Activated effector memory CD4-positive, alpha-beta T cell treated with Interleukin-2 at 50 U/mL for 16 hours (primary cell): ENCODE measurements around the gene TMEM179.

Source experiments
- DNase-seq: peaks from one replicate; pipeline ENCODE4 v3.0.0-alpha.2; 2020

Gene TMEM179

DNA sequence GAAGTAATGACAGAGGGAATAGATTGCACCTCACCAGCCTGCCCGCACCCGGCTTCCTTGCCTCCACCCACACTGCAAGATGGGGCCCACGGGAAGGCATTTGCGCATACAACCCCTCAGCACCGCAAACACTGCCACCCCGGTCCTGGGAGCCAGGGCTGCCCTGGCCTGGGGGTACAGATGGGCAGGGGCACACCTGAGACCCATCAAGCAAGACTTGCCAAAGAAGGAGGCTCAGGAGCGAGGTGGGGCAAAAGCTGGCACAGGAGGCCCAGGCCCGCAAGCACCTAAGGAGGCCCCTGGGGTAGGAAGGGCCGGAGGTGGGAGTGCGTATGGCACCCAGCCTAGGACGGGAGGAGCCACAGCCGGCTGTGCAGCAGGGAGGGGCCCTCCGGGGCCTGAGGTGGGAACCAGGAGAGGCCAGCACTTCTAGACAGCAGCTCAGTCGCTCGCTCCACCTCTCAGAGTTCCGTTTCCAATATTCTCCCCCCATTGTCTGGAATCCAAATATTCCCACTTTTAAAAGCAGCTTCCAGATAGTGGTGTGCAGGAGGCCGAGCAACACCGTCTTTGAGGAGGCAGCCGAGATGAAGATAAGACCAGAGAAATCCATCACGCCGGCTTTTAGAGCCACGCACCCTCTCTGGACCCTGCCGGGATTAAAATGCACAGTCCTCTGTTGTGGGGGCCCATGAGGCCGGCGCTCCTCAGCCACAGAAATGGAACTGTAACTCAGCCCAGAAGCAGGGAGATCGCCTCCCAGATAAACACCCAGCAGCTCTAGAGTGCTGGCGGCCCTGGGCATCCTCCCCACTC, 37.2 kb downstream of the TMEM179 start:
- no peak for DNase-seq

DNA sequence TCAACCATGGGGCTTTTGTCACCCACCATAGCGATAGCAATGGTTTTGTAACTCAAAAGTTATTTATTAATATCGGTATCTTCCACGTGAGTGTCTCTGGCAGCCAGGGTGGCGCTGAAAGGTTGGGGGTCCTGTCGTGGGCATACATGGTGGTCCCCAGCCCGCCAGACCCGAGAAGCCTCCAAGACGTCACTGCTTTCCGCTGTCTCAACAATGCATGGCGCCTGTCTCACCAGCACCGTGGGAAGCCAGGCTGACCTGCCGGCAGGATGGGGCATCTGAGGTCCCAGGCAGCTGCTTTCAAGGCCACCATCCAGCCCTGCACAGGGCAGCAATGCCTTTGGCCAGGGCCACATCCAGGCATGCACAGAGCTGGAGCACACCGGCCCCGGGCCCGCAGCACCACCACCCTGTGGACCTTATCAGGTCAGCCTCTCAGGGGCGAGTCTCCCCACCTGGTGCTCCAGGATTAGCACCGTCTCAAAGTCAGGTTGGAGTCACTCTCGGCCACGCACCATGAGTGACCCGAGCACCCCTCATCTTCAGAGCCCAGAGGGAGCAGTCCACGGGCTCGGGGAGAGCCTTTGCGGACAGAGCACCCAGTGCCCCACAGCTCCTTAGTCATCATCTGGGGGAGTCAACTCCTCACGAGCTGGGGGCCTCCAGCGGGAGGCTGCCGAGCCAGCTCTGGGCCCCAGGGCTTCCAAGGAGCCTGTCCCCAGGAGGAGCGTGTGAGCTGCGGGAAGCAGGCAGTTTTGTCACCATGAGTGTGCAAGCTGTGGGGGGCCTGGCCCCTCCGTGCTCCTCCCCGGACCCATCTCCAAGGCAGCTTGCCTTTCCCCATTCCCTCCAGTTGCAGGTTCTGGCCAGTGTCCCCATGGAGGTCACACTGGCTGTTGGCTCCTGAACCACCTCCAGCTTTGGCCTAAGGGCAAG, 39.6 kb downstream of the TMEM179 start:
- DNase-seq = no peak

DNA sequence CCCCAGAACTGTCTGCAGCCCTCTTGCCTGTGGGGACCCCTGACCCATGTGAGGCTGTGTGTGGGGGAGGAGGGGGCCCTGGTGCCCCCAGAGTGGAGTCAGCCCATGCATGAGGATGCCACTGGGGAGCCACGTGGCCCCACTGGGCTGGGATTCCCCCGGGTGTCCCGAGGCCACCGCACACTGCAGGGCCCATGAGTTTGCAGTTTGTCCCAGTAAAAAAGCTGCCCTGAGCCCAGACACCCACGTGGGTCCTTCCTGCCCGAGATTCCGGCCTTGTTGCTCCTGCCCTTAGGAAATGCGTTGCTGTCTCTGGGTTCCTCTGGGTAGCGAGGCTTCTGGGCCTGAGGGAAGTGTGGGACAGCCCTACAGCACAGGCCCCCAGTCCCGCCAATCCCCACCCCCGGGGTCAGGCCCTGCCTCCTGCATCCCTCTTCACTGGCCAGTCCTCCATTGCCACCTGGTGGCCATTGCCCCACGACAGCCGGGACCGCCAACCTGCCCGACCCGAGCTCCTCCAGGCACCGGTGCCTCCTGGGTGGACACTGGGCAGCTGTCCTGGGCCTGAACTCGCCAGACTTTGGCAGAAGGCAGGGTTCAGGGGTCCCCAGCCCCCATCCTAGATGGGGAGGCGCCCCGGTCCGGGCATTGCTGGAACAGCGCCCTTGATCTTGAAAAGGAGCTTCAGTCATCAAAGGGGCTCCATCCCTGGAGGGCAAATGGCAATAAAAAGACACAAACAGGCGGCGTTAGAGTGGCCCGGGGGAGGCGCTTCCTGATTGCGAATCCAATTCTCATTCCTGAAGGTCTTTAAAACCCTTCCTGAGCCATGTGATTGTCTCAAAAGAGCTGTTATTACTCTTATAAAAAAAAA, 40.6 kb downstream of the TMEM179 start:
- peak; percentile 47 for DNase-seq

DNA sequence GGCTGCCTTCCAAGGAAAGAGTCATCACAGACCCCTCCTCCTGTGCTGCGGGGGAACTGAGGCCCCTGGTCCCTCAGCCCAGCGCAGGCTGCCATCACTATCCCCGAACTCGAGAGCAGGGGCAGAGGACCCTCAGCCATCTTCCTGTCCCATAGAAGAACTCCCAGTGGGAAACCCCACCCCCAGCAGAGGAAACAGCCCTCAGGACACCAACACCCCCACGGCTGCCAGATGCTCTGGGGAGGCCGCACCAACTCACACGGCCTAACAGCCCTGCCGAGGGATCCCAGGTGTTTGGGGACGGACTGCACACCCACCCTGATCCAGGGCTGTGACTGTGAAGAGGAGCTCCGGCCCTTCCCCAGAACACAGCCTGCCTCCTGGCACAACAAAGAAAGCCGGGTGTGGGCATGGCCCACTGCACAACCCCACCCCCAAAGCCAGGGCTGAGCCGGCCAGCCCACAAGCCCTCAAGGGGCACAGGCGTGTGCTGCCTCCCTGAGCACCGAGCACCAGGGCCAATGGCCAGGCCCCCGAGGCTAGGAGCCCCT, 41.3 kb downstream of the TMEM179 start:
- no peak for DNase-seq

DNA sequence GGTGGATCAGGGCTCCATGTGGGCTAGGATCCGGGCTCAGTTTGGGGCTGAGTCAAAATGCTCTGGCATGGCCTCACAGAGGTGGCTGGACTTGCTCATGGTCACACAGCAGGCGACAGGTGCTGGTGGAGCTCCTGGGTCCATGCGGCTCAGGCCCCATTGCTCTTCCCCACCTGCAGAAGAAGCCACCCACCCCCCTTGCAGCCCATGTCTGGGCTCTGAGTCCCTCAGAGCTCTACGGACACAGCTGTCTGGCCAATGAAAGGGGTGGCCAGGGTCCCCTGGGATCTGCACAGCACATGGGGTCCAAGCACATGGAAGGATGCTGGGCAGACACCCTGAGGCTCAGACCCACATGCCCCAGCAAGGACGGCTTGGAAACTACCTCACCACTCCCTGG, 42.0 kb downstream of the TMEM179 start:
- DNase-seq = no peak

DNA sequence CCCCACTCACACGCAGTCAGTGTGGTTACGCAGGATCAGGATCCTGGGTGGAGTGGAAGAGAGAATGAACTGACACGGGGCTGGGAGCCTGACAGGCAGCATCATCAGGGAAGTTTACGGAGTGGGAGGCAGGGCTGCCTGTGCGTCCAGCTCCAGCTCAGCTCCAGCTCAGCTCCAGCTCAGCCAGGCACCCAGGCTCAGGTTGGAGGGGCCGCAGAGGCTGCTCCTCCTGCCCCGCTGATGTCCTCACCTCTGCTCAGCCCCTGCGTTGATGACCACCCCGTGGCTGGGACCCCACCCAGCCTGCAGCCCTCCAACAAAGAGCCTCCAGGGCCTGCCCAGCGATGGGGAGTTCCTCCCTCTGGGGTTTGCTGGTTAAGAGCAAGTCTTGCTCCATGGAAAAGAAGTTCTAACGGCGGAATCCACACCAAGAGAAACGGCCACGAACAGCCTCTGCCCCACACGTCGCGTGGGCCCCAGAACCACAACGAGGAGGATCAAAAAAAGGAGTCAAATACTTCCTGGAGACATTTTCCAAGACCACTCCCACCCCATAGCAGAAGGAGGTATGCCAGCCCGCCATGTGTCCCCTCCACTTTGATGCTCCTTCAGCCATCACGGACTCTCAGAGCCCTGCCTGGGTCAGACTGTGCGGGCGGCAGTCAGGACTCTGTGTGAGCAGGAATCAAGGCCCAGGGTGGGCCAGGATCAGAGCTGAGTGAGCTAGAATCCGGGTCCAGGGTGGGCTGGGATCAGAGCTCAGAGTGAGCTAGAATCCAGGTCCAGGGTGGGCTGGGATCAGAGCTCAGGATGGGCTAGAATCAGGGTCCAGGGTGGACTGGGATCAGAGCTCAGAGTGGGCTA, 42.7 kb downstream of the TMEM179 start:
- DNase-seq = no peak

DNA sequence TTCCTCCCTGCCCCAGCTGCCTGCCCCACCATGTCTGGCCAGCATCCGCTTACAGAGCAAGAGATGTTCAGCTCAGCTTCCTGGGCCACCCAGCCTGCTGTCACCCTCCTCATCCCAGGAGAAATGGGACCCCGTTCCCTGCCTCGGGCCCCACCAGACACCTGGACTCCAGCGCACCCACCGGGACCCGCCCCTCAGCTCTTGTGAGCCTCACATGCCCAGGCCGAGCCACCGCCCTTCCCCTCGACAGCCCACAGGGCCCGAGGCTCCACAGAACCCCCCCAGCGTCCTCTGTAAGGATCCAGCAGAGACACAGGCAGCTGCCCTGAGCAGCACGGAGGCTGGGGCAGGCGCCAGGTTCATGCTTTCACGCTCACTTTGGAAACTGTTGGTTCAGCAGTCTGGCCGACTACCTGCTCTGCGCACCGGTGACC, 43.4 kb downstream of the TMEM179 start:
- DNase-seq = no peak

DNA sequence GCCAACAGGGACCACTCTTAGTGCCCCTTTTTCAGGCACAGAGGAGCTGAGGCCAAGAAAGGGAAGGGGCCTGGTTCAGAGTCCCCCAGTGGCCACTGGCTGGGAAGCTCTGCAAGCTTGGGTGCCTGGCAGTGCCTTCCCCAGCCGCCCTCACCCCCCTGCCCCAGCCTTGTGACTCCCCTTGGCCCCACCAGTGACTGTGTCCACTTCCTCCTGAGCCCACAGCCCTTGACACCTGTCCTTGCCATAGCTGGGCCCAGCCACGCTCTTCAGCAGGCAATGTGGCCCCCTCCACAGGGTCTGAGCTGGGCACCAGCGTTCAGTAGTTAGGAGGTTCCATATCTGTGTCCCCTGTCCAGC, 44.0 kb downstream of the TMEM179 start:
- no peak for DNase-seq

DNA sequence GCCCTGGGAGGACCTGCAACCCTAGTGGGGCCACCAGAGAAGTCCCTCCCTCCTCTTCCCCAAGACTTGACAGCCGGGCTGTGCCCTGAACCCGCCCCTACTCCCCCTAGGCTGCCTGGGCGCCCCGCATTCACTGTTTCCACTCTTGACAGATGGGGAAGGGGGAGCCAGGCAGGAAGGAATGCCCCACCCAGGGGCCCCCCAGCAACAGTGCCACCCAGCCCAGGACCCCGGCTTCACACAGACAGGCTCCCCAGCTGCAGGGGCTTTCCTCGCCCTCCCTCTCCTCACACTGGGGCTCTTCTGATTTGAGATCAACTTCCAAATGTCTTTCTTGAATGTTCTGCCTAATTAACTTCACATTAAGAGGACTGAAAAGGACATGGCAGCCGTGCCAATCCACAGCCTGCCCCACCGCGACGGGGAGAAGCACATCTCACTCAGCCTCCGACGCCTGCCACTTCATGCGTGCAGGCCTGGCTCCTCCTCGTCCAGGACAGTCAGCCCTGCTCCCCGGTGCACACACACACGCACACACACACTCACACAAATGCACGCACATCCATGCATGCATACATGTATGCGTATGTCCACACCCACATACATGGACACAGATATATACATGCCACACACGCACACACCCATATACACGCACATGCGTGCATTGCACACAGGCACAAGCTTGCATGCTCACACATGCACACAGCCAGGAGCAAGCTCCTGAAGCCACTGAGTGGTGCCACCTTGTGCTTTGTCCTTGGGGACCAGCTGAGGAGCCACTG, 44.6 kb downstream of the TMEM179 start:
- no peak for DNase-seq

DNA sequence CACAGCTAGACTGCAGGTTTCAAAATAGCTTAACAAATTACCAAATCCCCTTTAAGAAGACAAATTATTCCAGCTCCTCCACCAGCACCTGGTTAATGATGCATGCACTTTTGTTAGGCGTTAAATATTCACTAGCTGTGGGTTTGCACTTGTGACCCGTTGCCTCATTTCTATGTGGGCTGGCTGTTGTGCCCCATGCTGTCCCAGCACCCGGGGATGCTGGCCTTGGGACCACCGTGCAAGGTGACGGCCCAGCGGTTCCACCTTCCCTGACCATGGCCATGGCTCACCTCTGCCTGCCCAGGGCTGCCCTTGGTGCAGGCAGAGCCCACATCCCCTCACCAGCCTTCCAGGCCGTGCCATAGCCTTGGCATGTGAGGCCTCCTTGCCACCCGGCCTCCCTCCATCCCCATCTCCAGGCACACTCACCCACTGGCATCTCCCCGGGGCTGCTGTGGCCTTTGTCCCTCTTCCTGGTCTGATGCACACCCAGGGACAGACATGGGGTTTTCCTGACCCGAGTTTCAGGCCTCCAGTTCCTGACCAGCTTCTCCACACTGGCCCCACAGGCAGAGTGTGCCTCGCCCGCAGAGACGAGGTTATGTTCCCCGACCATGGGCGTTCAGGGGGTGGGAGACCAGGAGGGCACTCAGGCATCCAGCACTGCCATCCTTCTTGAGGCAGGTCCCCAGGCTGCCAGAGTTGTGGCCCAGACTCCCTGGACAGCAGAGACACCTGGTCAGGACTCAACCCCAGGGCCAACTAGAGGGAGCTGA, 45.4 kb downstream of the TMEM179 start:
- no peak for DNase-seq

DNA sequence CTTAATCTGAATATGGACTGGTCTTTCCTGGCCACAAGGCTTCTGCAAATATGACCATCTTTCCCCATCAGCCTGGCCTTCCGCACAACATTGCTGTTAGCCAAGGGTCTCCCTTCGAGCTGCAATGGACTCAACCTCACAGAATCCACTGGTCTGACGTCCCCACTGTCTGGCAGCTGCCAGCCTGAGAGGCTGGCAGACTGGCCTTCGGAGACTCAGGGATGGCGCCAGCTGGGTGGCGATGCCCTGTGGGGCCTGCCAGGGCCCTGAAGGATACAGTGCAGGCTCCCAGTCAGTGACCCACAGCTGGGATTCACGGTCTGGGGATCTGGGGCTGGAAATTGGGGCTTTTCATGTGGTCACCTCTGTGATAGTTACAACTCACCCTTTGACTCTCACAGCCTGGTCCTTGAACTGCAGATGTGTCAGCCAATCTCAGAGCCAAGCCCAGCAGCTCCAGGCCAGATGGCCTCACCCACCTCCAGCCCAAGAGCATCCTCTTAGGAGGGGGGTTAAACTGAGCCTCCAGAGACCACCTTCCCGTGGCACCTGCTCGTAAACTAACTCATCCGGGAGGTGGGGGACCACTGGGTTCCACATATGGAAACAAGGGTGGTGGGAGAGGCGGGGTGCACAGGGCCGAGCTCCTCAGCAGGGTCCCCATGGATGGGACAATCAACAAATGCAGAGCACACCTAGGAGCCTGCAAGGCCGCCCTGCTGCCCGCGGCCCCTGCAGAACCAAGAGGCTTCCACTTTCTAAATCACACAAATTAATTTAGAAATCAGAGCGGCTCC, 46.1 kb downstream of the TMEM179 start:
- no peak for DNase-seq

DNA sequence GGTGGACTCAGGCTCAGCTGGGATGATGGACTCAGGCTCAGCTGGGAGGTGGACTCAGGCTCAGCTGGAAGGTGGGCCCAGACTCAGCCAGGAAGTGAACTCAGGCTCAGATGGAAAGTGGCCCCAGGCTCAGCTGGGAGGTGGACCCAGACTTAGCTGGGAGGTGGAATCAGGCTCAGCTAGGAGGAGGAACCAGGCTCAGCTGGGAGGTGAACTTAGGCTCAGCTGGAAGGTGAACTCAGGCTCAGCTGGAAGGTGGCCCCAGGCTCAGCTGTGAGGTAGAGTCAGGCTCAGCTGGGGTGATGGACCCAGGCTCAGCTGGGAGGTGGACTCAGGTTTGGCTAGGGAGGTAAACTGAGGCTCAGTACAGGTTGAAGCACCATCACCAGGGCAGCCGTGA, 46.8 kb downstream of the TMEM179 start:
- DNase-seq = no peak

DNA sequence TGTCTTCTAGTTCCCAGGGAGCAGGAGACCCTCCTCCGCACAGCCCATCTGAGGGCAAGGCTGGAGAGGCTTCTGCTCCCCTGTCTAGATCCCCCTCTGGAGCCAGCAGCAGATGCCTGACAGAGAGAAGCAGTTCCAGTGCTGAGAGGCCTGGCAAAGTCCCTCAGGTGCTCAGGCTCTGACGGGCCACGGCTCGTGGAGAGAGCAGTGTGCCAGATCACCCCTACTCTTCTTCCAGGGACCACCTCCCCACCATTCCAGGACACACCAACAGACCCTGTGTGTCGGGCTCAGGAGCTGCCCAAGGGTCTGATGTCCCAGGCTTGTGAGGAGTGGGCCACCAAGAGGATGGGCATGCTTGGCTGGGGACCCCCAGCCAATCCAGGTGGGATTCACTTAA, 47.5 kb downstream of the TMEM179 start:
- DNase-seq = no peak

DNA sequence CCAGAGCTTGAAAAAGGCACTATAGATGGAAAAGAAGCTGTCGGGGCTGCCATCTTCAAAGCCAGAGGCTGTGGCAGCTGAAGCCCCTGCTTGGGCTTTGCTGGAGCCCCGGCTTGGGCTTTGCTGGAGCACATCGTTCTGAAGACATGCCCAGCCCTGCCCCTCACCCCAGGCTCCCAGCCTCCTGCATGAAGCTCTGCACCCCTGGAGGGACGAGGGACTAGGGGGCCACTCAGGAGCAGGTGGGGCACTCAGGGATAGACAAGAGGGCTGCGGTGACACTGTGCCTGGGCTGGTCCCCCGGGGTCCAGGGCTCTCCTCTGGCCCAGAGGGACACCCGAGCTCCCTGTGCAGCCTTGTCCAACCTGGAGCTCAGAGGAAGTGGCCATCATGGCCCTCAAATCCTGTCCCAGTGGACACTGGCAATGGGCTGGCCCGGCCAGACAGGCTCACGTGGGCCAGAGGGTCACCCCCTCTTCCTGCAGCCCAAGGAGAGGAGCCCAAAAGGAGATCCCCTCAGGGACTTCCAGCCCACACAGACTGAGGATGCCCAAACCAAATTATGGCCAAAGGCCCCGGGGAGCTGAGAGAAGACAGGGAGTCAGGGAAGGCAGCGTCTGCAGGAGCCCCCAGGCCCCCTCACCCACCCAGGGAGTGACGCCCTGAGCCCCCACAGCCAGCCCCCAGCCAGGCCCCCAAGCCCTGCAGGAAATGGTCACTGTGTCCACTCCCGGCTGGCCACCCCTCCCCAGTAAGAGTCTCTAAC, 48.1 kb downstream of the TMEM179 start:
- no peak for DNase-seq

DNA sequence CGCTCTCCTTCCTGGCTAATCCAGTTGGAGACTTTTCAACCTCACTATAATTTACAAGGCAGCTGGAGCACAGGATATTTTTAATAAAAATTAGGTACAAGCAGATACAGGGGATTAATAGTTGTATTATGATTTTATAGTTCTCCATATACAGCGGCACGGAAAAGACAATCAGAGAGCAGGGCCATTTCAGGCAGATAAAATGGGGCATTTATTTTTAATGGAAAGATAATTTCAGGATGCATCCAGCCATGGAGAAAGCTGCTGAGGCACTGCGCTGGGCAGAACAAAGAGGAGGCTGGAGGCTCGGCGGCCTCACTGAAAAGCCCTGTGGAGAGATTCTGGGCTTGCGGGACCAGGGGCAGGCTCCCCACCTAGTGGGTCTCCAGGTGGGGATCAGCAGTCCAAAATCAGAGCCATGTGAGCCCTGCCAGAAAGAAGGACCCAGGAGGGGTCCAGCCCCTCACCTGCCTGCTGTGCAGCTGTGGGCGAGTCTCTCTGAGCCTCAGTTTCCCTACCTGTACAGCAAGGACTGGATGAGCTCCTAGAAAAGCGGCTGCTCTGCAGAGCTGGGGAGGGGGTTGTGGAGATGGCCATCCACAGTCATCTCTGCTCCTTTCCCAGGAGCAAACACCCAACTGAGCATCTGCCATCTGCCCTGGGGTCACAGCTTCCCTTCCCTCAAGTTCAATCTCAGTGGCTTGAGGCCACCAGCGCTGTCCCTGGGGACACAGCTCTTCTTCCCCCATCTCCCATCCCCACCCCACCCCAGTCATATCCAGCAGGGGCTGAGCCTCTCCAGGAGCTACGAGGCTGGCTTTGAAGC, 48.9 kb downstream of the TMEM179 start:
- DNase-seq = no peak

DNA sequence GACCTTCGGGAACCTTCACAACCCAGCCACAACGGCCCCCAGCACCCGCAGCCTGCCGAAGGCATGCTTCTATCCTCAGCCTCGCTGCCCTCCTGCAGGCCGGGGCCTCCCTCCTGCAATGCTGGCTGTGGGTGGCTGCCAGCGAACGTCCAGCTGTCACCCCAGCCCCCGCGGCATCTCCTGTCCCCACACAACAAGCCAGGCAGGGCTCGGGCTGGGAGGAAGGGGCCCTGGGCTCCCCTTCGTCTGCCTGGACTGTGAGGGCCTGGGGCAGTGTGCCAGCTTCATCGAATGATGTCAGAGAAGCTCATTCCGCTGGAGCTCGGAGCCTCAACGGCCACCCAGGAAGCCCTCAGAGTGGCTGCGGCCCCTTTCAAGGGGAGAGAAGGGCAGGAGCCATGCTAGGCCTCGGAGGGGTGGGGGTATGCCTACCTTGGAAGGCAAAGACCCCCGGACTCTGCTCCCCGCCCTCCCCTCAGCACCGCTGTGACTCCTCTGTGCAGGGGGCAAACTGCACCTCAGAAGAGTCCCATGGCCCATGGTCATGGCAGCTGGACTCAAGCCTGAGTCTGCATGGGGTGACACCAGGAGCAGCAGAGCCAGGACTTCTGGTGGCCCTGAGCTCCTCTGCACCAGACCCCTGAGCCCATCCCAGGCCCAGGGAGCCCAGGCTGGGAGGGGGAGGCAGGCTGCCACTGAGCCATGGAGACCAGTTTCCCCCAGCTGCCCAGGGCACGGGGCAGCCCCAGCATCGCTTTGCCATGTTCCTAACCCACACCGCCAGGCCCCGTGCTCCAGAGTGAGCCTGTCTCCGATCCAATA, 49.8 kb downstream of the TMEM179 start:
- no peak for DNase-seq
